GM12878 (cell line): Measurements from ENCODE around the gene FAM20B. TPM values are rescaled to one million over a fixed set of nuclear protein-coding genes. Genes with fewer than 3 reads are reported as not detected.

Experiments
- ATAC-seq: fragments of 200-7000 bp; cut with Tn5 transposase; 3 replicates; pipeline ENCODE4 v1.9.1; 2020; ENCODE audit warnings: mild to moderate bottlenecking, moderate library complexity
- BruUV-seq: library from RNA; stranded (reverse); fragments of 400-500 nt; replicated peaks from 2 replicates; lab custom pipeline; 2021; lab: Mats Ljungman, UMichigan
- CTCF ChIA-PET: fragments of 300-600 bp; sonication (Branson Sonifier 250); formaldehyde crosslinking; extraction: SDS; loops from one replicate; lab custom pipeline; 2021; ENCODE audit warnings: inconsistent platforms; lab: Yijun Ruan, JAX
- POLR2A ChIA-PET: fragments of 350-600 bp; formaldehyde crosslinking; extraction: SDS; loops from one replicate; lab custom pipeline; 2021; ENCODE audit warnings: inconsistent platforms; lab: Charles Lee
- RAD21 ChIA-PET: fragments of 300-600 bp; sonication (Branson Sonifier 250); formaldehyde crosslinking; loops from one replicate; lab custom pipeline; 2023; ENCODE audit warnings: antibody characterized with exemption; ENCODE audit not compliant: unreplicated experiment; lab: Charles Lee
- SMC1A ChIA-PET: fragments of 300-600 bp; sonication (Branson Sonifier 250); formaldehyde crosslinking; loops from one replicate; lab custom pipeline; 2023; ENCODE audit not compliant: unreplicated experiment, uncharacterized antibody; lab: Charles Lee
- DNase-seq: peaks from one replicate; pipeline ENCODE4 v3.0.0-alpha.2; 2011; ENCODE audit warnings: low read depth, low spot score
- FAIRE-seq: peaks from 3 replicates; lab custom pipeline; 2011; peaks lifted over from hg19 to GRCh38; lab: Jason Lieb, UNC
- H2AFZ ChIP-seq: 2 replicates; pipeline ENCODE4 v1.6.0; 2011; ENCODE audit warnings: low read depth, low read length, control low read depth; ENCODE audit not compliant: control insufficient read depth
- H3K27ac ChIP-seq: 2 replicates; pipeline ENCODE4 v1.5.1; 2011; ENCODE audit warnings: control low read depth; ENCODE audit not compliant: control insufficient read depth, insufficient read depth
- H3K27me3 ChIP-seq, 2 experiments: replicated peaks in 1 of 2; 2 replicates each; pipeline versions ENCODE4 v1.6.0 to v1.6.1; 2011; ENCODE audit warnings: low read length in 1 of 2; ENCODE audit not compliant: control insufficient read depth in 2 of 2, insufficient read depth in 2 of 2
- H3K36me3 ChIP-seq, 2 experiments: 2 replicates each; pipeline ENCODE4 v1.5.1; 2011; ENCODE audit warnings: low read length in 1 of 2; ENCODE audit not compliant: control insufficient read depth in 2 of 2, insufficient read depth in 2 of 2
- H3K4me1 ChIP-seq: 2 replicates; pipeline ENCODE4 v1.6.1; 2011; ENCODE audit warnings: mild to moderate bottlenecking, low read length, moderate library complexity, mixed read lengths; ENCODE audit not compliant: control insufficient read depth, insufficient read depth
- H3K4me2 ChIP-seq: 2 replicates; pipeline ENCODE4 v1.6.0; 2011; ENCODE audit warnings: control low read depth; ENCODE audit not compliant: control insufficient read depth, insufficient read depth
- H3K4me3 ChIP-seq: fragments of 200-600 bp; sonication (generic); 2 replicates; pipeline ENCODE4 v1.5.1; 2016
- H3K79me2 ChIP-seq: 2 replicates; pipeline ENCODE4 v1.6.0; 2011; ENCODE audit warnings: low read length; ENCODE audit not compliant: control insufficient read depth, insufficient read depth
- H3K9ac ChIP-seq: 2 replicates; pipeline ENCODE4 v1.8.0; 2011; ENCODE audit warnings: low read length, control low read depth, mixed read lengths; ENCODE audit not compliant: control insufficient read depth, insufficient read depth
- H3K9me3 ChIP-seq: replicated peaks from 3 replicates; pipeline ENCODE4 v1.5.1; 2011; ENCODE audit warnings: mild to moderate bottlenecking, low read length; ENCODE audit not compliant: control insufficient read depth, insufficient read depth
- H4K20me1 ChIP-seq: 2 replicates; pipeline ENCODE4 v1.6.0; 2011; ENCODE audit not compliant: control insufficient read depth, insufficient read depth
- BCLAF1 ChIP-seq: fragments of 450-650 bp; IDR thresholded peaks from 2 replicates; pipeline ENCODE4 v1.6.1; 2017; ENCODE audit warnings: antibody characterized with exemption, mild to moderate bottlenecking, moderate library complexity
- BMI1 ChIP-seq: fragments of 450-650 bp; IDR thresholded peaks from 2 replicates; pipeline ENCODE4 v1.6.1; 2016; ENCODE audit warnings: mild to moderate bottlenecking, moderate library complexity, borderline replicate concordance
- NFYA ChIP-seq: IDR thresholded peaks from 2 replicates; pipeline ENCODE4 v1.6.1; 2011; ENCODE audit warnings: low read depth, mild to moderate bottlenecking, low read length, improper control_type of control experiment, borderline replicate concordance
- POLR2AphosphoS2 ChIP-seq: IDR thresholded peaks from 2 replicates; pipeline ENCODE4 v1.6.1; 2011; ENCODE audit warnings: low read depth, mild to moderate bottlenecking, low read length, improper control_type of control experiment, moderate library complexity
- ZBTB33 ChIP-seq: fragments of 450-650 bp; IDR thresholded peaks from 2 replicates; pipeline ENCODE4 v1.6.1; 2017; ENCODE audit warnings: mild to moderate bottlenecking
- in situ Hi-C: fragments of 300-500 bp; cut with MboI; formaldehyde crosslinking; loops from 9 replicates; pipeline ENCODE4 v1.14.3; 2018; ENCODE audit warnings: mixed read lengths
- intact Hi-C: fragments of 100-400 bp; cut with micrococcal nuclease; formaldehyde crosslinking; loops from one replicate; pipeline ENCODE4 v1.14.2; 2022; ENCODE audit not compliant: unreplicated experiment
- polyA plus RNA-seq, 11 experiments: library from polyadenylated mRNA; depleted of rRNA in 4 of 11; unstranded in 6 of 11; stranded (reverse) in 5 of 11; fragments of >200 nt; fragmentation: Nextera tagmentation in 4 of 11; fragmentation: Illumina TruSeq in 1 of 11; extraction: Ambion mirVana in 4 of 11; extraction: Trizol in 1 of 11; gene quantifications; 1 replicate in 1 of 11; 2 replicates in 10 of 11; pipeline versions ENCODE4 v1.2.1 to v1.2.3, GENCODE V29; 2011 to 2016; ENCODE audit warnings: inconsistent platforms in 2 of 11, missing spikeins in 2 of 11, low read depth in 1 of 11
- total RNA-seq, 4 experiments: library from RNA; depleted of rRNA in 3 of 4; stranded (reverse); fragments of >200 nt in 3 of 4; fragmentation: Illumina TruSeq in 1 of 4; extraction: Trizol in 1 of 4; gene quantifications; 2 replicates each; pipeline versions ENCODE4 v1.2.1 to v1.2.3, GENCODE V29; 2013 to 2021
- TF ChIP-seq, protein P1 (sequence below): fragments of 450-650 bp; IDR thresholded peaks from 2 replicates; pipeline ENCODE4 v1.6.1; 2016; ENCODE audit warnings: mild to moderate bottlenecking

The FAM20B gene
- total and polyA plus RNA-seq, 10 of the 15 experiments (the other 5 are each of a cell fraction or from before 2014, with no cell fraction given), result 2.4 to 25.6 (median 12.8) TPM

GRCh38 chr1:179119513-179119912 is 93.8 kb downstream of the FAM20B start:
- BruUV-seq, result no TSS peak
- ATAC-seq, result no peak
- H3K27ac ChIP-seq, result no peak overlapping the region
- no peak for DNase-seq
- H2AFZ ChIP-seq, result no peak overlapping the region
- H3K4me1 ChIP-seq, result no peaks in the 10 kb centered on the region
- no peak for FAIRE-seq
- POLR2A ChIA-PET, result no interaction called here
- peaks cover 0 to 8% of the 10 kb centered on the region in 2 experiments; a peak in 3 of 4 replicates for H3K36me3 ChIP-seq
- H3K4me3 ChIP-seq, result no peak overlapping the region
- no peaks in the 10 kb centered on the region for H3K9me3 ChIP-seq
- in situ Hi-C loops, result no loop called here
- no peaks in the 10 kb centered on the region for H4K20me1 ChIP-seq
- no peaks in the 10 kb centered on the region for H3K27me3 ChIP-seq
- H3K4me2 ChIP-seq, result no peak overlapping the region
- RAD21 ChIA-PET, result interaction anchor here (0.9 to 2.9 kb wide), 5 partner anchors 40 to 328 kb away, joined by 3 to 19 read pairs (median 9); partner anchors contain the start of gene SOAT1
- SMC1A ChIA-PET, result interaction anchor here (0.6 to 4.6 kb wide), 6 partner anchors 8 to 250 kb away, joined by 3 to 49 read pairs (median 14); partner anchors contain the start of genes SOAT1 and TOR3A
- no peak overlapping the region for H3K9ac ChIP-seq
- intact Hi-C loops, result no loop called here
- H3K79me2 ChIP-seq, result no peaks in the 10 kb centered on the region
- TF ChIP-seq POLR2AphosphoS2 (no peak), BMI1 (no peak), BCLAF1 (no peak), ZBTB33 (no peak), NFYA (no peak)
- TF ChIP-seq, protein P1, sequence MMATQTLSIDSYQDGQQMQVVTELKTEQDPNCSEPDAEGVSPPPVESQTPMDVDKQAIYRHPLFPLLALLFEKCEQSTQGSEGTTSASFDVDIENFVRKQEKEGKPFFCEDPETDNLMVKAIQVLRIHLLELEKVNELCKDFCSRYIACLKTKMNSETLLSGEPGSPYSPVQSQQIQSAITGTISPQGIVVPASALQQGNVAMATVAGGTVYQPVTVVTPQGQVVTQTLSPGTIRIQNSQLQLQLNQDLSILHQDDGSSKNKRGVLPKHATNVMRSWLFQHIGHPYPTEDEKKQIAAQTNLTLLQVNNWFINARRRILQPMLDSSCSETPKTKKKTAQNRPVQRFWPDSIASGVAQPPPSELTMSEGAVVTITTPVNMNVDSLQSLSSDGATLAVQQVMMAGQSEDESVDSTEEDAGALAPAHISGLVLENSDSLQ, result no peak
- CTCF ChIA-PET, result interaction anchor here (0.7 to 4.5 kb wide), 18 partner anchors 7 to 328 kb away, joined by 3 to 87 read pairs (median 6); partner anchors contain the start of genes AXDND1 and SOAT1
